HUES6 (cell line): Measurements from ENCODE around the gene LBH.

Source experiments
- H3K27ac ChIP-seq: 2 replicates; pipeline ENCODE4 v1.7.0; 2013; ENCODE audit warnings: low read depth, mild to moderate bottlenecking, low read length, inconsistent platforms
- H3K27me3 ChIP-seq: 2 replicates; pipeline ENCODE4 v1.6.1; 2013; ENCODE audit warnings: low read length; ENCODE audit not compliant: control insufficient read depth, insufficient read depth
- H3K36me3 ChIP-seq: 2 replicates; pipeline ENCODE4 v1.6.1; 2013; ENCODE audit warnings: low read length; ENCODE audit not compliant: control insufficient read depth, insufficient read depth
- H3K4me1 ChIP-seq: 2 replicates; pipeline ENCODE4 v1.6.1; 2013; ENCODE audit warnings: low read length; ENCODE audit not compliant: control insufficient read depth, insufficient read depth
- H3K4me3 ChIP-seq: 2 replicates; pipeline ENCODE4 v1.5.1; 2013; ENCODE audit warnings: low read depth, low read length
- H3K9ac ChIP-seq: one replicate; pipeline ENCODE4 v1.6.1; 2013; ENCODE audit warnings: mild to moderate bottlenecking, low read length
- H3K9me3 ChIP-seq: 2 replicates; pipeline ENCODE4 v1.6.1; 2013; ENCODE audit warnings: low read depth, low read length; ENCODE audit not compliant: control insufficient read depth, insufficient read depth

The LBH gene

GRCh38 chr2:30252723-30253701 lies 21.7 kb downstream of the LBH start:
- H3K36me3 ChIP-seq = peaks cover 16% of the 10 kb centered on the region

GRCh38 chr2:30253873-30254684 lies 22.7 kb downstream of the LBH start:
- Histone ChIP-seq H3K4me1 (peaks cover 6% of the 10 kb centered on the region; the same call in 1 of the 2 replicates), H3K9me3 (no peaks in the 10 kb centered on the region), H3K27ac (no peak overlapping the region), H3K4me3 (no peak overlapping the region), H3K27me3 (no peaks in the 10 kb centered on the region), H3K9ac (no peak overlapping the region), H3K36me3 (peaks cover 27% of the 10 kb centered on the region)

More at GRCh38 chr2:30252723-30253701, 21.7 kb downstream of the LBH start:
- Histone ChIP-seq H3K9ac (no peak overlapping the region), H3K4me1 (peaks cover 6% of the 10 kb centered on the region; the same call in 1 of the 2 replicates), H3K9me3 (no peaks in the 10 kb centered on the region), H3K27ac (no peak overlapping the region), H3K4me3 (no peak overlapping the region), H3K27me3 (no peaks in the 10 kb centered on the region)

- Histone ChIP-seq H3K4me3 (no peak overlapping the region), H3K9me3 (no peaks in the 10 kb centered on the region), H3K36me3 (peaks cover 29% of the 10 kb centered on the region), H3K4me1 (peaks cover 6% of the 10 kb centered on the region; the same call in 1 of the 2 replicates), H3K27me3 (no peaks in the 10 kb centered on the region), H3K9ac (no peak overlapping the region), H3K27ac (no peak overlapping the region)
Measured at GRCh38 chr2:30254685-30255001, 23.3 kb downstream of the LBH start.

GRCh38 chr2:30255026-30255425 lies 23.7 kb downstream of the LBH start:
- H3K9ac ChIP-seq = no peak overlapping the region
- no peaks in the 10 kb centered on the region for H3K27me3 ChIP-seq
- H3K9me3 ChIP-seq = no peaks in the 10 kb centered on the region
- H3K4me1 ChIP-seq = peaks cover 6% of the 10 kb centered on the region; the same call in 1 of the 2 replicates
- no peak overlapping the region for H3K27ac ChIP-seq
- H3K36me3 ChIP-seq = peaks cover 29% of the 10 kb centered on the region
- H3K4me3 ChIP-seq = no peak overlapping the region

GRCh38 chr2:30255466-30256408 lies 24.4 kb downstream of the LBH start:
- Histone ChIP-seq H3K36me3 (peaks cover 29% of the 10 kb centered on the region), H3K9me3 (no peaks in the 10 kb centered on the region), H3K27ac (no peak overlapping the region), H3K27me3 (no peaks in the 10 kb centered on the region), H3K9ac (no peak overlapping the region), H3K4me1 (peaks cover 6% of the 10 kb centered on the region; the same call in 1 of the 2 replicates), H3K4me3 (no peak overlapping the region)

- Histone ChIP-seq H3K27me3 (no peaks in the 10 kb centered on the region), H3K9me3 (peaks cover 4% of the 10 kb centered on the region; the same call in 1 of the 2 replicates), H3K4me1 (peaks cover 5% of the 10 kb centered on the region; the same call in 1 of the 2 replicates), H3K4me3 (no peak overlapping the region), H3K9ac (no peak overlapping the region), H3K27ac (no peak overlapping the region), H3K36me3 (peaks cover 29% of the 10 kb centered on the region)
Measured at GRCh38 chr2:30257266-30258214, 26.2 kb downstream of the LBH start.

GRCh38 chr2:30259071-30259470 lies 27.7 kb downstream of the LBH start:
- peaks cover 6% of the 10 kb centered on the region; the same call in 1 of the 2 replicates for H3K9me3 ChIP-seq
- no peaks in the 10 kb centered on the region for H3K27me3 ChIP-seq
- no peak overlapping the region for H3K9ac ChIP-seq
- H3K4me1 ChIP-seq = no peaks in the 10 kb centered on the region
- H3K4me3 ChIP-seq = no peak overlapping the region
- H3K27ac ChIP-seq = no peak overlapping the region
- peaks cover 29% of the 10 kb centered on the region for H3K36me3 ChIP-seq

- no peak overlapping the region for H3K9ac ChIP-seq
Measured at GRCh38 chr2:30259827-30260679, 28.7 kb downstream of the LBH start.

GRCh38 chr2:30260941-30261340 lies 29.6 kb downstream of the LBH start:
- peaks cover 6% of the 10 kb centered on the region; the same call in 1 of the 2 replicates for H3K9me3 ChIP-seq
- no peak overlapping the region for H3K4me3 ChIP-seq
- no peak overlapping the region for H3K9ac ChIP-seq
- no peaks in the 10 kb centered on the region for H3K27me3 ChIP-seq
- no peaks in the 10 kb centered on the region for H3K4me1 ChIP-seq
- H3K36me3 ChIP-seq = peaks cover 29% of the 10 kb centered on the region
- no peak overlapping the region for H3K27ac ChIP-seq

More at GRCh38 chr2:30259827-30260679, 28.7 kb downstream of the LBH start:
- Histone ChIP-seq H3K9me3 (peaks cover 6% of the 10 kb centered on the region; the same call in 1 of the 2 replicates), H3K36me3 (peaks cover 29% of the 10 kb centered on the region), H3K4me3 (no peak overlapping the region), H3K27ac (no peak overlapping the region), H3K4me1 (no peaks in the 10 kb centered on the region), H3K27me3 (no peaks in the 10 kb centered on the region)
